ENCODE results near the gene SCN10A.

The SCN10A gene

GRCh38 chr3:38773528-38773927, 42.5 kb downstream of the SCN10A start:
- no peak for DNase-seq (ENCODE audit: low read depth)

GRCh38 chr3:38763569-38763968, 52.4 kb downstream of the SCN10A start:
- no peak for DNase-seq (ENCODE audit: low read depth)

GRCh38 chr3:38758557-38758956, 57.5 kb downstream of the SCN10A start:
- no peak for DNase-seq (ENCODE audit: low read depth)

GRCh38 chr3:38757721-38758120, 58.3 kb downstream of the SCN10A start:
- DNase-seq (ENCODE audit: low read depth): no peak

- DNase-seq (ENCODE audit: low read depth): no peak
Measured at GRCh38 chr3:38756892-38757291, 59.1 kb downstream of the SCN10A start.

- DNase-seq (ENCODE audit: low read depth): no peak
Measured at GRCh38 chr3:38755130-38755529, 60.9 kb downstream of the SCN10A start.

- no peak for DNase-seq (ENCODE audit: low read depth)
Measured at GRCh38 chr3:38746641-38747040, 69.4 kb downstream of the SCN10A start.

- no peak for DNase-seq (ENCODE audit: low read depth)
Measured at GRCh38 chr3:38743043-38743442, 73.0 kb downstream of the SCN10A start.

- DNase-seq (ENCODE audit: low read depth): no peak
Measured at GRCh38 chr3:38742550-38742949, 73.5 kb downstream of the SCN10A start.

- no peak for DNase-seq (ENCODE audit: low read depth)
Measured at GRCh38 chr3:38740537-38740936, 75.5 kb downstream of the SCN10A start.

- DNase-seq (ENCODE audit: low read depth): no peak
Measured at GRCh38 chr3:38739931-38740330, 76.1 kb downstream of the SCN10A start.

GRCh38 chr3:38739396-38739689, 76.7 kb downstream of the SCN10A start:
- no peak for DNase-seq (ENCODE audit: low read depth)

- no peak for DNase-seq (ENCODE audit: low read depth)
Measured at GRCh38 chr3:38738630-38739395, 77.2 kb downstream of the SCN10A start.

- no peak for DNase-seq (ENCODE audit: low read depth)
Measured at GRCh38 chr3:38731522-38731921, 84.5 kb downstream of the SCN10A start.

- DNase-seq (ENCODE audit: low read depth): no peak
Measured at GRCh38 chr3:38730281-38730680, 85.7 kb downstream of the SCN10A start.

- DNase-seq (ENCODE audit: low read depth): no peak
Measured at GRCh38 chr3:38728008-38728407, 88.0 kb downstream of the SCN10A start.

- DNase-seq (ENCODE audit: low read depth): no peak
Measured at GRCh38 chr3:38726751-38727150, 89.3 kb downstream of the SCN10A start.

GRCh38 chr3:38725726-38726419, 90.1 kb downstream of the SCN10A start:
- DNase-seq (ENCODE audit: low read depth): no peak

GRCh38 chr3:38724392-38724736, 91.7 kb downstream of the SCN10A start:
- no peak for DNase-seq (ENCODE audit: low read depth)

- DNase-seq (ENCODE audit: low read depth): no peak
Measured at GRCh38 chr3:38723569-38724391, 92.2 kb downstream of the SCN10A start.

- no peak for DNase-seq (ENCODE audit: low read depth)
Measured at GRCh38 chr3:38722781-38723568, 93.0 kb downstream of the SCN10A start.

GRCh38 chr3:38721207-38721772, 94.7 kb downstream of the SCN10A start:
- no peak for DNase-seq (ENCODE audit: low read depth)
